SW480 (cell line): ENCODE data around the gene OR51I2.

Experiments used
- DNase-seq: peaks from one replicate; pipeline ENCODE4 v3.0.0-alpha.2; 2016; ENCODE audit warnings: low spot score

Gene OR51I2

GRCh38 chr11:5449023-5449422 is at the start of gene OR51I2:
Gene OR51I2 (plus strand): TSS chr11:5449323. CDS start chr11:5453489, 4,166 bp downstream.
- no peak for DNase-seq

- no peak for DNase-seq
Measured at GRCh38 chr11:5405173-5405572, 44.0 kb upstream of the OR51I2 start.

GRCh38 chr11:5420993-5421392 is 28.1 kb upstream of the OR51I2 start:
- DNase-seq: no peak

- no peak for DNase-seq
Measured at GRCh38 chr11:5421811-5422210, 27.3 kb upstream of the OR51I2 start, which contains the start of gene OR51Q1. Gene OR51Q1 (plus strand): TSS chr11:5422111. CDS start chr11:5422201, 90 bp downstream.

- DNase-seq: no peak
Measured at GRCh38 chr11:5423131-5423530, 26.0 kb upstream of the OR51I2 start.

GRCh38 chr11:5441414-5441813 is 7.7 kb upstream of the OR51I2 start, which contains the start of gene OR51I1:
Gene OR51I1 (minus strand): TSS chr11:5441514. CDS start chr11:5441514, 0 bp downstream.
- DNase-seq: no peak

GRCh38 chr11:5443835-5444393 is 5.2 kb upstream of the OR51I2 start:
- DNase-seq: no peak

GRCh38 chr11:5449432-5449831 is 309 bp downstream of the OR51I2 start:
- DNase-seq: no peak

- DNase-seq: no peak
Measured at GRCh38 chr11:5460983-5461621, 12.0 kb downstream of the OR51I2 start.

- no peak for DNase-seq
Measured at GRCh38 chr11:5467527-5467926, 18.4 kb downstream of the OR51I2 start.

GRCh38 chr11:5473921-5474320 is 24.8 kb downstream of the OR51I2 start:
- DNase-seq: no peak

- peak; percentile 46 for DNase-seq
Measured at GRCh38 chr11:5476186-5476819, 27.2 kb downstream of the OR51I2 start.

- no peak for DNase-seq
Measured at GRCh38 chr11:5486003-5486402, 36.9 kb downstream of the OR51I2 start.

- no peak for DNase-seq
Measured at GRCh38 chr11:5486421-5486820, 37.3 kb downstream of the OR51I2 start.

- no peak for DNase-seq
Measured at GRCh38 chr11:5488385-5488784, 39.3 kb downstream of the OR51I2 start, which contains the start of gene OR52D1. Gene OR52D1 (plus strand): TSS chr11:5488685. CDS start chr11:5488707, 22 bp downstream.

- DNase-seq: no peak
Measured at GRCh38 chr11:5488798-5489399, 39.8 kb downstream of the OR51I2 start.

- DNase-seq: no peak
Measured at GRCh38 chr11:5489576-5490357, 40.6 kb downstream of the OR51I2 start.

GRCh38 chr11:5499671-5500070 is 50.5 kb downstream of the OR51I2 start:
- DNase-seq: no peak

GRCh38 chr11:5500393-5500801 is 51.3 kb downstream of the OR51I2 start:
- no peak for DNase-seq

GRCh38 chr11:5504403-5504921 is 55.3 kb downstream of the OR51I2 start:
- no peak for DNase-seq

GRCh38 chr11:5505363-5506048 is 56.4 kb downstream of the OR51I2 start:
- DNase-seq: no peak
